Measurements from ENCODE around the gene STRN3. TPM values are rescaled to one million over a fixed set of nuclear protein-coding genes. Genes with fewer than 3 reads are reported as not detected.

STRN3 gene
- total RNA-seq, 1 experiment from 2014 or later: 52.1 TPM

GRCh38 chr14:30885840-30886740 is 140.1 kb downstream of the STRN3 start:
- Histone ChIP-seq H2BK5ac (ENCODE audit: insufficient read length, low read length) (no peak overlapping the region), H3K56ac (ENCODE audit: insufficient read length, low read depth, low read length) (no peak overlapping the region), H3K23me2 (ENCODE audit: insufficient read length, low read depth, low read length, poor library complexity, severe bottlenecking) (no peaks in the 10 kb centered on the region), H3K4me1 (ENCODE audit: insufficient read depth, low read length) (no peaks in the 10 kb centered on the region), H2BK15ac (ENCODE audit: low read depth, low read length) (no peak overlapping the region), H2BK120ac (ENCODE audit: low read depth, low read length, poor library complexity, severe bottlenecking) (no peak overlapping the region), H2AFZ (ENCODE audit: low read length) (no peak overlapping the region), H3K14ac (ENCODE audit: insufficient read depth, low read length) (no peak overlapping the region), H4K8ac (replicated peaks; ENCODE audit: insufficient read length, low read depth, low read length) (no peak overlapping the region), H4K5ac (ENCODE audit: insufficient read length, low read depth, low read length) (no peak overlapping the region), H2BK20ac (ENCODE audit: low read depth, low read length, poor library complexity, severe bottlenecking) (no peak overlapping the region), H4K91ac (ENCODE audit: insufficient read length, low read depth, low read length) (no peak overlapping the region), H3K4ac (ENCODE audit: low read depth, low read length) (no peak overlapping the region), H3K9me3 (ENCODE audit: control insufficient read depth, low read depth, low read length) (no peaks in the 10 kb centered on the region), H3K79me2 (ENCODE audit: insufficient read depth, low read length) (no peaks in the 10 kb centered on the region), H3T11ph (ENCODE audit: low read length) (no peak overlapping the region), H3K9ac (ENCODE audit: extremely low read depth, insufficient read length, low read length) (no peak overlapping the region), H2BK12ac (ENCODE audit: insufficient read length, low read depth, low read length) (no peak overlapping the region), H3K27me3 (ENCODE audit: insufficient read depth, low read length) (no peaks in the 10 kb centered on the region), H3K4me2 (ENCODE audit: insufficient read depth, insufficient read length, low read length) (no peak overlapping the region), H4K20me1 (ENCODE audit: control insufficient read depth, insufficient read depth, insufficient read length) (no peaks in the 10 kb centered on the region), H2AK5ac (ENCODE audit: insufficient read length, low read length) (no peak overlapping the region), H3K79me1 (ENCODE audit: insufficient read depth, low read depth, low read length, poor library complexity, severe bottlenecking) (no peaks in the 10 kb centered on the region), H3K18ac (ENCODE audit: insufficient read length, low read depth, low read length) (no peak overlapping the region), H3K27ac (ENCODE audit: insufficient read length, low read depth, low read length) (no peak overlapping the region), H3K23ac (ENCODE audit: insufficient read length, low read depth, low read length) (no peak overlapping the region)
- H3K27ac Mint-ChIP-seq: no peak overlapping the region
- H3K36me3 Mint-ChIP-seq (ENCODE audit: insufficient read depth in 1 of 3, low read depth in 3 of 3): peaks cover 0 to 19% (median 5%) of the 10 kb centered on the region in 3 experiments; a peak in 5 of 7 replicates
- no peaks in the 10 kb centered on the region for H3K27me3 Mint-ChIP-seq (ENCODE audit: low read depth)
- WGBS (ENCODE audit: extremely low coverage, insufficient read length, low lambda C conversion rate): no CpG with 5 or more reads among the region's 7 CpGs
- H3K4me3 Mint-ChIP-seq: no peak overlapping the region
- no peaks in the 10 kb centered on the region for H3K9me3 Mint-ChIP-seq
- no peak for DNase-seq
- TF ChIP-seq CTCF (conservative IDR thresholded peaks at IDR 0.05): no peak
- H3K4me1 Mint-ChIP-seq: no peaks in the 10 kb centered on the region

All from H9 (cell line).